Breast epithelium (tissue), 3 donors: Measurements from ENCODE around the gene SPATS1.

Experiments
- POLR2A ChIP-seq: fragments of 450-650 bp; IDR thresholded peaks from one replicate; pipeline ENCODE4 v1.6.1; 2016; ENCODE audit warnings: antibody characterized with exemption, mild to moderate bottlenecking, moderate library complexity
- TF ChIP-seq, protein P1 (sequence below), 3 donors: fragments of 450-650 bp; IDR thresholded peaks; one replicate each; pipeline ENCODE4 v1.5.1; 2016 to 2017; ENCODE audit warnings: antibody characterized with exemption in 3 of 3, mild to moderate bottlenecking in 3 of 3, moderate library complexity in 3 of 3

DNA sequence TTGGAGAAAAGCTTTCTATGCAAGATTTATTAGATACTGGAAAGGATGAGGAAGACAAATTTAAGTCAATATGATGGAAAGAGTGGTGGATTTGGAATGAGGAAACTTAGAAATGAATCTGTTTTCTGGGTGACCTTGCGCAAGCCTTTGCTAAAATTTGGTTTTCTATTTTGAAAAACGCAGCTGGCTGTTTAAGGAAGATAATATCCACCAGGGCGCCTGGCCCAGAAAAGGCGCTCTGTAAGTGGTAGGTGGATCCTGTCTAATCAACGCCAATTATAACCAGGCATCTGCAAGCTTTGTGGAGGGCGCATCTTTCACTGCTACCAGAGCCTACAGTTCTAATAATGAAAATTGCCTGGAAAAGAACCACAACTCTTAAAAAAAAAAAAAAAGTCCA, 398 bp upstream of the SPATS1 start:
- TF ChIP-seq, protein P1, sequence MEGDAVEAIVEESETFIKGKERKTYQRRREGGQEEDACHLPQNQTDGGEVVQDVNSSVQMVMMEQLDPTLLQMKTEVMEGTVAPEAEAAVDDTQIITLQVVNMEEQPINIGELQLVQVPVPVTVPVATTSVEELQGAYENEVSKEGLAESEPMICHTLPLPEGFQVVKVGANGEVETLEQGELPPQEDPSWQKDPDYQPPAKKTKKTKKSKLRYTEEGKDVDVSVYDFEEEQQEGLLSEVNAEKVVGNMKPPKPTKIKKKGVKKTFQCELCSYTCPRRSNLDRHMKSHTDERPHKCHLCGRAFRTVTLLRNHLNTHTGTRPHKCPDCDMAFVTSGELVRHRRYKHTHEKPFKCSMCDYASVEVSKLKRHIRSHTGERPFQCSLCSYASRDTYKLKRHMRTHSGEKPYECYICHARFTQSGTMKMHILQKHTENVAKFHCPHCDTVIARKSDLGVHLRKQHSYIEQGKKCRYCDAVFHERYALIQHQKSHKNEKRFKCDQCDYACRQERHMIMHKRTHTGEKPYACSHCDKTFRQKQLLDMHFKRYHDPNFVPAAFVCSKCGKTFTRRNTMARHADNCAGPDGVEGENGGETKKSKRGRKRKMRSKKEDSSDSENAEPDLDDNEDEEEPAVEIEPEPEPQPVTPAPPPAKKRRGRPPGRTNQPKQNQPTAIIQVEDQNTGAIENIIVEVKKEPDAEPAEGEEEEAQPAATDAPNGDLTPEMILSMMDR (IDR thresholded peaks at IDR 0.05) = no peak
- TF ChIP-seq POLR2A = no peak
